GF-D8 (cell line): ENCODE data around the gene UVRAG.
"Not testable (repeated sequence)": the region's sequence is repeated elsewhere in the genome, so short reads cannot be mapped to it uniquely, and the experiment has no call there.

Source experiments
- DNase-seq: peaks from one replicate; lab custom pipeline; 2025; lab: John Stamatoyannopoulos, UW

UVRAG gene

GRCh38 chr11:76026862-76027261 lies 211.9 kb downstream of the UVRAG start:
- no peak for DNase-seq

GRCh38 chr11:76030286-76030685 lies 215.3 kb downstream of the UVRAG start:
- DNase-seq: no peak

GRCh38 chr11:76030968-76031590 lies 216.1 kb downstream of the UVRAG start:
- no peak for DNase-seq

GRCh38 chr11:76033699-76034098 lies 218.7 kb downstream of the UVRAG start:
- no peak for DNase-seq

GRCh38 chr11:76035020-76035419 lies 220.0 kb downstream of the UVRAG start:
- no peak for DNase-seq

GRCh38 chr11:76038608-76039007 lies 223.6 kb downstream of the UVRAG start:
- DNase-seq: no peak

GRCh38 chr11:76041208-76041607 lies 226.2 kb downstream of the UVRAG start:
- no peak for DNase-seq

- DNase-seq: no peak
These were observed 229.8 kb downstream of the UVRAG start for GRCh38 chr11:76044750-76045320.

GRCh38 chr11:76047231-76047630 lies 232.2 kb downstream of the UVRAG start:
- DNase-seq: no peak

- DNase-seq: no peak
These were observed 232.8 kb downstream of the UVRAG start for GRCh38 chr11:76047766-76048165.

GRCh38 chr11:76048763-76049162 lies 233.8 kb downstream of the UVRAG start:
- no peak for DNase-seq

- no peak for DNase-seq
These were observed 234.5 kb downstream of the UVRAG start for GRCh38 chr11:76049511-76049910.

- no peak for DNase-seq
These were observed 236.9 kb downstream of the UVRAG start for GRCh38 chr11:76051937-76052336.

GRCh38 chr11:76054330-76054729 lies 239.3 kb downstream of the UVRAG start:
- DNase-seq: no peak

GRCh38 chr11:76056876-76057275 lies 241.9 kb downstream of the UVRAG start:
- no peak for DNase-seq

- DNase-seq: not testable (repeated sequence)
These were observed 245.5 kb downstream of the UVRAG start for GRCh38 chr11:76060475-76061036.

GRCh38 chr11:76062733-76063132 lies 247.7 kb downstream of the UVRAG start:
- no peak for DNase-seq

GRCh38 chr11:76064192-76064591 lies 249.2 kb downstream of the UVRAG start:
- no peak for DNase-seq

- no peak for DNase-seq
These were observed 252.1 kb downstream of the UVRAG start for GRCh38 chr11:76067099-76067498.

- no peak for DNase-seq
These were observed 254.0 kb downstream of the UVRAG start for GRCh38 chr11:76069001-76069400.

GRCh38 chr11:76071090-76071489 lies 256.1 kb downstream of the UVRAG start:
- DNase-seq: no peak

GRCh38 chr11:76073724-76074123 lies 258.7 kb downstream of the UVRAG start:
- DNase-seq: no peak

GRCh38 chr11:76074148-76075095 lies 259.4 kb downstream of the UVRAG start:
- DNase-seq: no peak
